Measurements from ENCODE around the gene PLA2G4F.

PLA2G4F gene

DNA sequence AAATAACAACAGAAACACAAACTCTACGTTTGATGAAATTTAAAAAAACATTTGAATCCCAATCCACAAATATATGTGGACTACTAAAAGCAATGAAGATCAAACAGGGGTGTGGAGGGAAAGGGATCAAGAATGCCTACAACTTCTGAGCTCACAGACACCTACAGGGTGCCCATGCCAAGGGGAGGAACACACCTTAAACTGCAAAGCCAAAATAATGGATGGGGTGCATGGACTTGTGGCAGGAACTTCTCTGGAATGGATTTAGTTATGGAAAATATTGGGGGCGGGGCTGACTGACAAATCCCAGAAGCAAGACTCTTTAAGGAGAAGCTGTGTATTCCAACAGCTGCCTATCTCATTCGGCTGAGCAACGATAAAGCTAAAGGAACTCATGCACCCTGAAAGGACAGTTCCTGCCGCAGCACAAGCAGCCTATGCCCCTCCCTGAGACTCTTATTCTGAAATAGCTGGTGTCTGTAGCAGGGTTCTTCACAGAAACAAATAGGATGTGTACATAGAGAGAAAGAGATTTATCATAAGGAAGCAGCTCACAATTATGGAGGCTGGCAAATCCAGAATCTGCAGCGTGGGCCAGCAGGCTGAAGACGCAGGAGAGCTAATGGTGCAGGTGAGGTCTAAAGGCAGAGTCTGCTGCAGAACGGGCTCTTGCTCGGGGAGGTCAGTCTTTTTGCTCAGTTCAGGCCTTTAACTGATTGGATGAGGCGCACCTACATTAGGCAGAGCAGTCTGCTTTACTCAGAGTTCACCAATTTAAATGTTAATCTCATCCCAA, 37.6 kb downstream of the PLA2G4F start:
- H3K23ac ChIP-seq (ENCODE audit: low read depth, low read length, poor library complexity): no peak overlapping the region
- H3K18ac ChIP-seq (ENCODE audit: low read length): no peak overlapping the region
- H2BK12ac ChIP-seq (ENCODE audit: low read length): no peak overlapping the region
- peaks cover 0 to 2% of the 10 kb centered on the region in 2 donors for H3K4me1 ChIP-seq (ENCODE audit: control insufficient read depth in 2 of 2, insufficient read depth in 1 of 2, low read depth in 1 of 2, low read length in 2 of 2)
- DNase-seq (ENCODE audit: low spot score): no peak
- no peak overlapping the region for H3K4me3 ChIP-seq (ENCODE audit: low read length in 2 of 2)
- H3K79me1 ChIP-seq (ENCODE audit: low read depth, low read length): no peaks in the 10 kb centered on the region
- no peak overlapping the region for H3K14ac ChIP-seq (ENCODE audit: low read length)
- H2BK120ac ChIP-seq (ENCODE audit: low read depth, low read length): no peak overlapping the region
- H3K4me2 ChIP-seq (ENCODE audit: insufficient read depth, low read length, poor library complexity, severe bottlenecking): no peak overlapping the region
- no peak overlapping the region for H2BK15ac ChIP-seq (ENCODE audit: low read length)
- no peak overlapping the region for H3K4ac ChIP-seq (ENCODE audit: low read length)
- no CpG with 5 or more reads among the region's 10 CpGs for WGBS, 2 donors (ENCODE audit: extremely low coverage in 2 of 2, insufficient read length in 2 of 2, insufficient replicate concordance in 1 of 2)
- H3K27me3 ChIP-seq (ENCODE audit: control insufficient read depth in 3 of 3, insufficient read depth in 3 of 3, low read depth in 1 of 3, low read length in 3 of 3): peaks cover 0 to 8% (median 0%) of the 10 kb centered on the region in 3 experiments
- no peak overlapping the region for H3K27ac ChIP-seq (replicated peaks; ENCODE audit: low read length)
- peak overlapping the region; percentile 78 for H2AFZ ChIP-seq (ENCODE audit: low read length)
- H2BK5ac ChIP-seq (ENCODE audit: low read length): no peak overlapping the region
- no peaks in the 10 kb centered on the region for H3K36me3 ChIP-seq (replicated peaks in 1 of 2; ENCODE audit: control insufficient read depth in 2 of 2, insufficient read depth in 2 of 2, low read length in 2 of 2)
- no peak overlapping the region for H3K9ac ChIP-seq (ENCODE audit: low read depth, low read length, poor library complexity)
- no peak overlapping the region for H4K91ac ChIP-seq (ENCODE audit: low read depth, low read length, poor library complexity)
- H3K9me3 ChIP-seq (replicated peaks in 1 of 2; ENCODE audit: control insufficient read depth in 2 of 2, insufficient read depth in 1 of 2, low read depth in 1 of 2, low read length in 2 of 2): peaks cover 0 to 2% of the 10 kb centered on the region in 2 donors
- no peak overlapping the region for H2AK5ac ChIP-seq (ENCODE audit: low read depth, low read length)
- H4K8ac ChIP-seq (ENCODE audit: low read depth, low read length): no peak overlapping the region

DNA sequence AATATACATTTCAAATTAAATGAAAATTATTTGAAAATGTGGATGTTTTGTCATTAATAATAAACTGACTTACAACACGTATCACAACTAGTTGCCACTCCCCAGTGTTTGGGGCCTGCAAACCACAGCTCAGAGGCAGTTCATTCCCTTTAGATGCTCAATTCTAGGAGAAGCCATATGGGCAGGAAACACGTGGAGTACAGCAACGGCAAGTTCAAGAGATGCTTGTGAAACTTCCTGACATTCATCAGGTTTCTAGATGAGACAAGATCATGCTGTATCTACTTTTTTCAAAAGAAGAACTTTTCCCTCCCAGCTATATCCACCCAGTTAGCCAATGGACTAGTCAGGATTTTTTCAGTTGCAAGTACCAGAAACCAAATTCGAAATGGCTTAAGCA, 44.5 kb downstream of the PLA2G4F start:
- no peak overlapping the region for H2AFZ ChIP-seq (ENCODE audit: low read length)
- DNase-seq (ENCODE audit: low spot score): no peak
- no peak overlapping the region for H3K9ac ChIP-seq (ENCODE audit: low read depth, low read length, poor library complexity)
- no peak overlapping the region for H3K23ac ChIP-seq (ENCODE audit: low read depth, low read length, poor library complexity)
- no peak overlapping the region for H2BK15ac ChIP-seq (ENCODE audit: low read length)
- no peak overlapping the region for H3K4me3 ChIP-seq (ENCODE audit: low read length in 2 of 2)
- H3K4me2 ChIP-seq (ENCODE audit: insufficient read depth, low read length, poor library complexity, severe bottlenecking): no peak overlapping the region
- no peaks in the 10 kb centered on the region for H3K36me3 ChIP-seq (replicated peaks in 1 of 2; ENCODE audit: control insufficient read depth in 2 of 2, insufficient read depth in 2 of 2, low read length in 2 of 2)
- no peak overlapping the region for H2BK12ac ChIP-seq (ENCODE audit: low read length)
- no peak overlapping the region for H4K91ac ChIP-seq (ENCODE audit: low read depth, low read length, poor library complexity)
- no CpG with 5 or more reads among the region's 4 CpGs for WGBS, 2 donors (ENCODE audit: extremely low coverage in 2 of 2, insufficient read length in 2 of 2, insufficient replicate concordance in 1 of 2)
- no peak overlapping the region for H3K18ac ChIP-seq (ENCODE audit: low read length)
- H2BK120ac ChIP-seq (ENCODE audit: low read depth, low read length): no peak overlapping the region
- H3K4me1 ChIP-seq (ENCODE audit: control insufficient read depth in 2 of 2, insufficient read depth in 1 of 2, low read depth in 1 of 2, low read length in 2 of 2): no peaks in the 10 kb centered on the region
- no peak overlapping the region for H3K27ac ChIP-seq (replicated peaks; ENCODE audit: low read length)
- H3K4ac ChIP-seq (ENCODE audit: low read length): no peak overlapping the region
- H2AK5ac ChIP-seq (ENCODE audit: low read depth, low read length): no peak overlapping the region
- peaks cover 0 to 4% of the 10 kb centered on the region in 2 donors for H3K9me3 ChIP-seq (replicated peaks in 1 of 2; ENCODE audit: control insufficient read depth in 2 of 2, insufficient read depth in 1 of 2, low read depth in 1 of 2, low read length in 2 of 2)
- H3K14ac ChIP-seq (ENCODE audit: low read length): no peak overlapping the region
- H3K79me1 ChIP-seq (ENCODE audit: low read depth, low read length): no peaks in the 10 kb centered on the region
- no peak overlapping the region for H2BK5ac ChIP-seq (ENCODE audit: low read length)
- no peak overlapping the region for H4K8ac ChIP-seq (ENCODE audit: low read depth, low read length)
- peaks cover 0 to 4% (median 0%) of the 10 kb centered on the region in 3 experiments for H3K27me3 ChIP-seq (ENCODE audit: control insufficient read depth in 3 of 3, insufficient read depth in 3 of 3, low read depth in 1 of 3, low read length in 3 of 3)

DNA sequence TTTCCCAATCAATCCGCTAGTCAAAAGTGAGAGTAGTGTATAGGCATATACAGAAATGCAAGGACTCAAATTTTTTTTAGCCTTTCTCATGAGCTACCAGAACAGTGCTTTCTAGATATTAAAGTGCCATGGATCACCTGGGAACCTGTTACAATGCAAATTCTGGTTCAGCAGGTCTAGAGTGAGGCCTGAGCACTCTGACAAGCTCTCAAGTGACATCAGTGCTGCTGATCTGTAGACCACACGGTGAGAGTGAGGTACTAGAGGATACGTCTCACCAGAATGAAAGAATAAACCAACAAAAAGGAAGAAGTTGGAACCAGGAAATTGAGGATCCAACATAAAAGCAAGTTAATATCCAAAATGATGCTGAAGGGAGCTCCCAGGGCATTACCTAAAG, 46.1 kb downstream of the PLA2G4F start:
- H3K27me3 ChIP-seq (ENCODE audit: control insufficient read depth in 3 of 3, insufficient read depth in 3 of 3, low read depth in 1 of 3, low read length in 3 of 3): peaks cover 0 to 4% (median 0%) of the 10 kb centered on the region in 3 experiments
- H2BK5ac ChIP-seq (ENCODE audit: low read length): no peak overlapping the region
- H4K8ac ChIP-seq (ENCODE audit: low read depth, low read length): no peak overlapping the region
- no peak overlapping the region for H3K18ac ChIP-seq (ENCODE audit: low read length)
- H2BK12ac ChIP-seq (ENCODE audit: low read length): no peak overlapping the region
- H3K23ac ChIP-seq (ENCODE audit: low read depth, low read length, poor library complexity): no peak overlapping the region
- H2BK120ac ChIP-seq (ENCODE audit: low read depth, low read length): no peak overlapping the region
- no peaks in the 10 kb centered on the region for H3K4me1 ChIP-seq (ENCODE audit: control insufficient read depth in 2 of 2, insufficient read depth in 1 of 2, low read depth in 1 of 2, low read length in 2 of 2)
- H2BK15ac ChIP-seq (ENCODE audit: low read length): no peak overlapping the region
- no peak overlapping the region for H3K14ac ChIP-seq (ENCODE audit: low read length)
- no peak overlapping the region for H3K27ac ChIP-seq (replicated peaks; ENCODE audit: low read length)
- H3K36me3 ChIP-seq (replicated peaks in 1 of 2; ENCODE audit: control insufficient read depth in 2 of 2, insufficient read depth in 2 of 2, low read length in 2 of 2): no peaks in the 10 kb centered on the region
- no peaks in the 10 kb centered on the region for H3K79me1 ChIP-seq (ENCODE audit: low read depth, low read length)
- no peak overlapping the region for H3K9ac ChIP-seq (ENCODE audit: low read depth, low read length, poor library complexity)
- no CpG with 5 or more reads among the region's 3 CpGs for WGBS, 2 donors (ENCODE audit: extremely low coverage in 2 of 2, insufficient read length in 2 of 2, insufficient replicate concordance in 1 of 2)
- no peak overlapping the region for H2AFZ ChIP-seq (ENCODE audit: low read length)
- H2AK5ac ChIP-seq (ENCODE audit: low read depth, low read length): no peak overlapping the region
- H3K4me2 ChIP-seq (ENCODE audit: insufficient read depth, low read length, poor library complexity, severe bottlenecking): no peak overlapping the region
- H3K9me3 ChIP-seq (replicated peaks in 1 of 2; ENCODE audit: control insufficient read depth in 2 of 2, insufficient read depth in 1 of 2, low read depth in 1 of 2, low read length in 2 of 2): peaks cover 0 to 3% of the 10 kb centered on the region in 2 donors
- no peak for DNase-seq (ENCODE audit: low spot score)
- H3K4me3 ChIP-seq (ENCODE audit: low read length in 2 of 2): no peak overlapping the region
- no peak overlapping the region for H4K91ac ChIP-seq (ENCODE audit: low read depth, low read length, poor library complexity)
- no peak overlapping the region for H3K4ac ChIP-seq (ENCODE audit: low read length)

DNA sequence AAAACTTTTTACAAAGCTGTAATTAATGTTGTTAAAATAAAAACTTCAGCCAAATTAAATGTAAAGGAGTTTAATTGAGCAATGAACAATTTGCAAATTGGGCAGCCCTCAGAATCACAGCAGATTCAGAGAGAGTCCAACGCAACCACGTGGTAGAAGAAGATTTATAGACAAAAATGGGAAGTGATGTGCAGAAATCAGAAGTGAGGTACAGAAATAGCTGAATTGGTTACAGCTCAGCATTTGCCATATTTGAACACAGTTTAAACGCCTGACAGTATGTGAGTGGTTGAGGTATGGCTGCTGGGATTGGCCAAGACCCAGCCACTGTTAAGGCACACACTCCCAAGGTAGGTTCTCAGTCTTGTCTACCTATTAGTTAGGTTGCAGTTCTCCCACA, 47.6 kb downstream of the PLA2G4F start:
- no peak overlapping the region for H3K27ac ChIP-seq (replicated peaks; ENCODE audit: low read length)
- H3K23ac ChIP-seq (ENCODE audit: low read depth, low read length, poor library complexity): no peak overlapping the region

More for the DNA sequence above, 47.6 kb downstream of the PLA2G4F start:
- H3K4me3 ChIP-seq (ENCODE audit: low read length in 2 of 2): no peak overlapping the region
- no peak overlapping the region for H3K18ac ChIP-seq (ENCODE audit: low read length)
- peaks cover 2% of the 10 kb centered on the region for H3K79me1 ChIP-seq (ENCODE audit: low read depth, low read length)
- H2BK15ac ChIP-seq (ENCODE audit: low read length): no peak overlapping the region
- no peak for DNase-seq (ENCODE audit: low spot score)
- WGBS, 2 donors (ENCODE audit: extremely low coverage in 2 of 2, insufficient read length in 2 of 2, insufficient replicate concordance in 1 of 2): no CpG with 5 or more reads among the region's 3 CpGs
- H4K91ac ChIP-seq (ENCODE audit: low read depth, low read length, poor library complexity): no peak overlapping the region
- H2BK12ac ChIP-seq (ENCODE audit: low read length): no peak overlapping the region
- no peaks in the 10 kb centered on the region for H3K36me3 ChIP-seq (replicated peaks in 1 of 2; ENCODE audit: control insufficient read depth in 2 of 2, insufficient read depth in 2 of 2, low read length in 2 of 2)
- no peak overlapping the region for H2AFZ ChIP-seq (ENCODE audit: low read length)
- peaks cover 0 to 7% (median 0%) of the 10 kb centered on the region in 3 experiments for H3K27me3 ChIP-seq (ENCODE audit: control insufficient read depth in 3 of 3, insufficient read depth in 3 of 3, low read depth in 1 of 3, low read length in 3 of 3)
- no peak overlapping the region for H2AK5ac ChIP-seq (ENCODE audit: low read depth, low read length)
- no peak overlapping the region for H4K8ac ChIP-seq (ENCODE audit: low read depth, low read length)
- no peaks in the 10 kb centered on the region for H3K4me1 ChIP-seq (ENCODE audit: control insufficient read depth in 2 of 2, insufficient read depth in 1 of 2, low read depth in 1 of 2, low read length in 2 of 2)
- H3K9ac ChIP-seq (ENCODE audit: low read depth, low read length, poor library complexity): no peak overlapping the region
- H2BK120ac ChIP-seq (ENCODE audit: low read depth, low read length): no peak overlapping the region
- no peak overlapping the region for H3K4ac ChIP-seq (ENCODE audit: low read length)
- H3K14ac ChIP-seq (ENCODE audit: low read length): no peak overlapping the region
- no peak overlapping the region for H3K4me2 ChIP-seq (ENCODE audit: insufficient read depth, low read length, poor library complexity, severe bottlenecking)
- H3K9me3 ChIP-seq (replicated peaks in 1 of 2; ENCODE audit: control insufficient read depth in 2 of 2, insufficient read depth in 1 of 2, low read depth in 1 of 2, low read length in 2 of 2): peaks cover 0 to 4% of the 10 kb centered on the region in 2 donors
- no peak overlapping the region for H2BK5ac ChIP-seq (ENCODE audit: low read length)

Data from neuronal stem cell (in vitro differentiated cells).